GM19239 (cell line): ENCODE results near the gene FAM171A2.
A peak's percentile ranks its signal among the peaks of the same experiment; 100 is the strongest.

Source experiments
- DNase-seq: peaks from one replicate; pipeline ENCODE4 v3.0.0; 2011; ENCODE audit warnings: low spot score; ENCODE audit not compliant: insufficient read length
- FAIRE-seq: peaks from 2 replicates; lab custom pipeline; 2011; peaks lifted over from hg19 to GRCh38; lab: Jason Lieb, UNC

The FAM171A2 gene

DNA sequence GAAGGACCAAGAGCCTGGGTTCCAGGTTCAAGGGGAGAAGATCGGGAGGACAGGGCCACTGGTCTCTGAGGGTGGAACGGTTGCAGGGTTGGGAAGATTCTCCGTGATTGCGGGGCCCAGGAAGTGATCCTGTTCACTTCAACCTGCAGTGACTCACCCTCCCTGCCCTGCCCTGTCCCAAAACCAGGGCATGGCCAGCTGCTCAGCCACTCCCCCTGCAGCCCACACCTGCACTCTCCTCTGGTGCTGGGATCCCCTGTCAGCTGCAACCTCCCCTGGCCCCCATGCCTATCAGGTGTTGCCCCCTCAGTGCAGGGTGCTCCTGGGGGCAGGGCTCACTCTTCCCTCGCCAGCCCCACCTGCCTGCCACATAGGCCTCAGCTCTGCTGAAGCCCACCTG lies 54.2 kb downstream of the FAM171A2 start:
- FAIRE-seq = no peak
- DNase-seq = no peak

- FAIRE-seq = no peak
- no peak for DNase-seq
Measured at GRCh38 chr17:44308865-44309264, 54.8 kb downstream of the FAM171A2 start.

- peak; percentile 88 for DNase-seq
- peak; percentile 31 for FAIRE-seq
Measured at GRCh38 chr17:44308320-44308818, 55.3 kb downstream of the FAM171A2 start, which contains the start of gene RUNDC3A. Gene RUNDC3A, plus strand, starts transcription at chr17:44308601. Its CDS starts 232 bp downstream, at chr17:44308833.

DNA sequence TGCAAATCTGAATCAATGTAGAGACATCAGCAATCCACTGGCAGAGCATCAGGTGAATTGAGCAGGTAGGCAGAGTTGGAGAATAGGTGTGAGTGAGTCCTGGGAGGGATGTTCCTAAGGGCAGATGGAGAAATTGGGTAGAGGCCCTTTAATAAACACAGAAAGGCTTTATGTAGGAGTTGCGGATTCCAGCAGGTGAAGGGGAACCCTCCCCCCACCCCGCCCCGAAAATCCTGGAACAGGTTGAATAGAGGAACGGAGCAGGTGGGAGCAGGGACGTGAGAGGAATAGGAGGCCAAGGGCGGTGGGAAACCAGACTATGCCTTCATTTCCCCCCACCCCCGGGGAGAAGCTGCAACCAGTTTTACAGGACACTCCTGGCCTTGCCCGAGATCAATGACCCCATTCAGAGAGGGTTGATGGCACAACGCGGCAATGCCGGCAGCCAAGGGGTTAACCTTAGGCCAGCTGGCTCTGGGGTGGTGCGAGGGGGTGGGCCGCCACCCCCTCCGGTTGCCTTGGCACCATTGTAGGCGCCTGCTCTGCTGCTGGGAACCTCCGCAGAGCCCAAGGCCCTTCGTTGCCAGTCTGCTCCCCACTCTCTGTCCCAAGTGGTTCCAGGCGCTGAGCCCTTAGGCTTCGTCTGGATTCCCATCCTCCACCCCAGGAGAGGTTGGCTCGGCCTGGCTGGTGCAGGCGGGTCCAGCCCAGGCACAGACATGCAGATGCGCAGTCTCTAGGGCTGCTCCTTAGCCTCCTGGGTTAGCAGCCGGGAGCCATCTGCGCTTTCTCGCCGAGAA lies 56.1 kb downstream of the FAM171A2 start:
- no peak for FAIRE-seq
- DNase-seq = no peak

GRCh38 chr17:44304651-44305050 lies 59.0 kb downstream of the FAM171A2 start:
- no peak for DNase-seq
- FAIRE-seq = no peak
